Measurements from ENCODE around the gene VPS13D.
A peak's percentile ranks its signal among the peaks of the same experiment; 100 is the strongest.
"Not testable (repeated sequence)": the region's sequence is repeated elsewhere in the genome, so short reads cannot be mapped to it uniquely, and the experiment has no call there.

VPS13D gene

DNA sequence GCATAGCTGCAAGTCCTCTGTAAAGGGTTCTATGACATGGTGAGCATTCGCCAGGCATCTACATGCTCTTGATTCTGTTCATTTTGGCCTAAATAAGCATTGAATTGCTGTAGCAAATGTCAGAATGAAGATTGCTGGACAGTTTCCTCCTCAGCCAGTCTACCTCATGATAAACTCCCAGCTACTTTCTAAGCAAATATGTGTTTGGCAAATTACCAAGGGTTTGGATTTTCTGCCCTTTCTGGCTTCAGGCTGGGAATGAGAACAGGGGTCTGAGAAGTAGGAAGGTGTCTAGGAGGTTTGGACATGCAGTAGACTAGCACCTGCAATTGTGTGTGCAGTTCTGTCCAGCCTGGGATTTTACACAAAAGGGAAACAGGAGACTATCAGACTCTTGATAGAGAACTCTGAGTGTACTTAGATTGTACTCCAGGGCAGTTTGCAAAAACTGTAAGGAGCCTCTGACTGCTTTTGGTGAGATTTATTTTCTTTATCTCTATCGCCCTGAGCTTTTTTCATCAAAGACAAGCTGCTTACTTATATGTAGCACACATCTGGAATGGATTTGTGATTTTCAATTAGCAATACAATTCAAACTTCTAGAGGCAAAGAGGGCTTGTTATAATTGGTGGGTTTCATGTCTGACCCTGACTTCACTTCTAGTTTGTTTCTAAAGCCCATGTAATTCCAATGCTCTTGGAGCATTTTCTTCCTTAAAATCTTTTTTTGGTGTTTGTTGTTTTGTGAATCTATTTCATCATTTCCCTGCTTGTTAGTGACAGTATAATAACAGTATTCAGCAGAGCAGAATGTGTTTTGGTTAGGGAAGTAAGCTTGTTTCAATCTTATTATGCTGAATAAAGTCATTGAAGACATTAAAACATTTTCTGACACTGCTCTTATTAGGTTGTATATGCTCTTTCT lies 150.8 kb downstream of the VPS13D start:
- DNase-seq = no peak
- intact Hi-C loops (cut with DNase I) = no loop called here

DNA sequence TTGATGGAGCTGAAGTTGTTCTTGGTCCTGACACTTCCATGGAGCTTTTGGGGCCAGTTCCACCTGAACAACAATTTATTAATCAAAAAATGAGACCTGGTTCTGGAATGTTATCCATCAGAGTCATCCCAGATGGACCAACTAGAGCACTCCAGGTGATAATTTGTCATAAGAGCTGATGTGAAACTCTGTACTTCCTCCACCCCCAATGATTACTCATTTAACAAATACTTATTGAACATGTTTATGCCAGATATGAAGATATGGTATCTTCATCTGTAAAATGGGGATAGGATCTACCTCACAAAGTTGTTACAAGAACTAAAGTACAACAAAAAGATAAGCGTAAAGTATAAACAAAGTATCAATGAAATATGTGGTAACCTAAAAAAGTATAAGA lies 153.2 kb downstream of the VPS13D start:
- no peak for DNase-seq
- intact Hi-C loops (cut with DNase I) = no loop called here

DNA sequence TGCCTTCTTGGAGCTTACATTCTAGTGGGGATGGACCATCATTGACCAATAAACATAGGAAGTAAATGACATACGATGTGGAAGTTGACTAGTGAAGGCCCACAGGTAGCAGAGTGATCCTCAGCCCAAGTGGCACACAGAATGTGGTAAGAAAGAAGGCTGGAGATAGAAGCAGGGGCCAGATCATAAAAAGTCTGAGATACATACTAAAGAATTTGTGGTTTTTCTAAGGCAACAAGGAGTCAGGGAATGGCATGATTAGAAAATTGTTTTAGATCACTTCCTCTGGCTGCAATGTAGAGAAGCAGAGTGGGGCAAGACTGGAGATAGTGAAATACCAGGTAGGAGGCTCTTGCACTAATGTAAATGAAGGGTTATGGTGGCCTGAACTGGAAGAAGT lies 154.0 kb downstream of the VPS13D start:
- intact Hi-C loops (cut with DNase I) = no loop called here
- DNase-seq = no peak

DNA sequence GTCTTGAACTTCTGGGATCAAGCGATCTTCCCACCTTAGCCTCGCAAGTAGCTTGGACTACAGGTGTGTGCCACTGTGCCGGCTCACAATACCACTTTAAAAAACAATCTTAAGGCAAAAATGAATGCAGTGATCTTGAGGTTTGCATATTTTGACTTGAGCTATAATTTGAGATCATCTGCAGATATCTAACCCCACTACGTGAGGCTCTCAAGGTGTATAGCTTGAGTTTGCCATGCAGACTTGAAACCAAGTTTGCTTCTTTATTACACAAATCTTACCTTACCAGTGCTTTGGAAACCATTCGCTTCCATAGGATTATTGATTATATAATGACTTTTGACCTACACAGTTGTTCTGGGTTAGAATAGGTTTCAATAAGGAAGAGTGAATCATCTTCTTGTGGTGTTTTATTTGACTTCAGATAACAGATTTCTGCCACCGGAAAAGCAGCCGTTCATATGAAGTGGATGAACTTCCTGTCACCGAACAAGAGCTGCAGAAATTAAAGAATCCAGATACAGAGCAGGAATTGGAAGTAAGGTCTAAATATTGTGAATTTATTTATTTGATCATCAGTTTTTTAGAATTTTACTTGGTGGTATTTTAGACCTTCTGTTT lies 155.1 kb downstream of the VPS13D start:
- no peak for DNase-seq
- intact Hi-C loops (cut with DNase I) = no loop called here

DNA sequence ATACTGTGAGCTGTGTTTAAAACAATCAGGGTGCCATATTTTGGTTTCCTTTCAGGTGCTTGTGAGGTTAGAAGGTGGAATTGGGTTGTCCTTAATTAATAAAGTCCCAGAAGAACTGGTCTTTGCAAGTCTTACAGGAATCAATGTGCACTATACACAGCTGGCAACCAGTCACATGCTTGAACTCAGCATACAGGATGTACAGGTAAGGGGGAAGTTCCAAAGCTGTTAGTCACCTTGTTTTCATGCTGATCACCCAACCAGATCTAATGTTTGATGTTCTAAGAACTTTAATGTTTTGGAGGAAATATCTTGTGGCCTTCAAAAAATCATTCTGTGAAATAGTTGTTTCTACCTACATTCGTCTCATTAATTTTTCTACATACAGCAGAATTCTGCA lies 156.3 kb downstream of the VPS13D start:
- DNase-seq = no peak
- intact Hi-C loops (cut with DNase I) = no loop called here

DNA sequence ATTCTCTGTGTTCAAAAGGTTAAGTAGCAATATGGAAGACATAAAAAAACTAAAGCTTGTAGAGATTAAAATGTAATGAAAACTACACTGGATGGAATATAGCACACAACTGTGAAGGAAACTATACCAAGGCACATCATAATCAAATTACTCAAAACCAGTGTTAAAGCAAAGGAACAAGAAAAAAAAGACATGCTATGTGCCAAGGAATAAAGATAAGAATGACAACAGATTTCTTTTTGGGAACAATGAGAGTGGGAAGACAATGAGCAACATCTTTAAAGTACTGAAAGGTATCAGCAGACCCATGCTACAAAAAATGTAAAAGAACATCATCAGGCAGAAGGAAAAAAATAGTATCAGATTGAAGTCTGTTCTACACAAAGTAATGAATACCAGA lies 157.8 kb downstream of the VPS13D start:
- intact Hi-C loops (cut with DNase I) = no loop called here
- DNase-seq = no peak

DNA sequence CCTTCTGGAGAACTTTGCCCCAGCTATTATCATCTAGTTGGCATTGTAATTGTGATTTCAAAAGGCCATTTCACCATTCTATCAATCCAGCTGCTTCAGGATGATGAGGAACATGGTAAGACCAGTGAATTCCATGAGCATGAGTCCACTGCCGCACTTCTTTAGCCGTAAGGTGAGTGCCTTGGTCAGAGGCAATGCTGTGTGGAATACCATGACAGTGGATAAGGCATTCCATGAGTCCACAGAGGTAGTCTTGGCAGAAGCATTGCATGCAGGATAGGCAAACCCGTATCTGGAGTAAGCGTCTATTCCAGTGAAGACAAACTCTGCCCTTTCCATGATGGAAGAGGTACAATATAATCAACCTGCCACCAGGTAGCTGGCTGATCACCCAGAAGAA lies 160.5 kb downstream of the VPS13D start:
- intact Hi-C loops (cut with DNase I) = not testable (repeated sequence)

DNA sequence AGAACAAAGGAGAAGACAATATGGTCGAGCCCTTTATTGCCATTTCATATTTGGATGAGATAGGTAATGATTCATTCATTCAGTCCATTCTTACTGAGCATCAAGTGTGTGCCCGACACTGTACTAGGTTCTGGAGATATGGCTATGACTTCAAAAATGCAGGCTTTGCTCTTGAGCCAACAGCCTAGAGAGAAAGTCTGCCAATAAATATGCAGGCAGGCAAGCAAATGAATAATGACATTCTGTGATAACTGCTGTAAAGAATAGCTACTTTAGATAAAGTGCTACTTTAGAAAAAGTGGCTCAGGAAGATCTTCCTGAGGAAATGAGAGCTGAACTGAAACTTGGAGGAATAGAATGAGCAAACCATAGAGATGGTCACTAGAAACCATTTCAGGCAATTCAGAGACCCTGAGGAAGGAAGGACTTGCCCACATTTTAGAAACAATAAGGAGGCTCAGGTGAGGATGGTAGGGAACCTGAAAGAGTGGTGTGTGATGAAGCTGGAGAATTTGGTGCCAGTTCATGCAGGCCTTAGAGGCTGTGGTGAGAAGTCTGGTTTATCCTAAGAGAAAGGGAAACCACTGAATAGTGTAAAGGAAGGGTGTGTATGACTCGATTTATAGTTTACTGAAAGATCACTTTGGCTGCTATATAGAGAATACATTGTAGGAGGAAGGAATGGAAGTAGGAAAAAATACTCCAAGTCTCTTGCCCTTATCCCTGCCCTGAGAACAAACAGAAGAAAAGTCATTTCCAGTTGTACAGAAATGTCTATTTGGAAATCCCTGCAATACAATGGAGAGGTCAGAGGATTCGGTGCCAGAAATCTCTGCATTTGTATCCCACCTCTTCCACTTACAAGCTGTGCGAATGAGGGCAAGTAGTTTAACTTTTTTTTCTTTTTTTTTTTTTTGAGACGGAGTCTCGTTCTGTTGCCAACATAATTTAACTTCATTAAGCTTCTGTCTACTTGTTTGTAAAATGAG lies 167.9 kb downstream of the VPS13D start:
- intact Hi-C loops (cut with DNase I) = no loop called here
- DNase-seq = no peak

More for the DNA sequence above, 160.5 kb downstream of the VPS13D start:
- not testable (repeated sequence) for DNase-seq

DNA sequence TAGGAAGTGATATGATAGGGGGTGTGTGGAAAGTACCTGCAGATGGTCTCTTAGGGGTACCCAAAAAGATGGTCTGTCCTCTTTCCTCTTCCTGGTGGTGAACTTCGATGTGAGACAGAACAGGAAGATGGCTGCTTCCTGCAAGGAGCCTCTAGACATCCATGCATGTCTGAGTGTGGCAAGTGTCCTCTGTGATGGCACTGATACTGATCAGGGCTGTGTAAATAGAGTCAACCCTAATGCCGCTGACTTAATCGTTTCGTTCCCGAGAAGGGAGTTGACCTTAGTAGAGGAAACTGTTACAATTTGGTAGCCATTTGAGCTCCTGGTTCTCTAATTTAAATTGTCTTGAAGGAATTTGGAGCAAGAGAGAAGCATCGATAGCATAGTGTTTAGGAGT lies 168.6 kb downstream of the VPS13D start:
- DNase-seq = no peak
- intact Hi-C loops (cut with DNase I) = no loop called here

DNA sequence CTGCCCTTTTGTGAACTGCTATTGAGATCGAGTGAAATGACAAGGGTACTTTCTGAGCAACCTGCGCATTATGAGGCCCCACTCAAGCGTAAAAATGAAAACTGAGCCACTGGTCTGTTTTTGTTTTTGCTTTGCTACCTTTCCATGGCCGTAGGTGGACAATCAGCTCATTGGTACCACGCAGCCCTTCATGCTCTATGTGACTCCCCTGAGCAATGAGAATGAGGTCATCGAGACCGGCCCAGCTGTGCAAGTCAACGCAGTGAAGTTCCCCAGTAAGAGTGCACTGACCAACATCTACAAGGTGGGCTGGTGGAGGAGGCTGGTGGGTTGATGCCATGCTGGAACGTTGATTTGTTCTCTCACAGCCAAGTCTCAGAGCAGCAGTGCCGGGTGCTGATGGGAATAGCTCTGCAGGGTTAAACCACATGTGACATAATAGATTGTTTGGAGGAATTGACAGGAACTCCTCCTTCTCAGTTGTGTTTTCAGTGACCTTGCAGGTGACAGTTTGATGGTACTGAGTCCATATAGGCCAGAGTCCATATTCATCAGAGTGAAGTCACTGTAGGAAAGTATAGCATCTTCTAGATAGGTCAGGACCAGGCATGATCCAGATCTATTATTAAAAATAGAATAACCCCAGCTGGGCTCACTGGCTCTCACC lies 170.3 kb downstream of the VPS13D start:
- intact Hi-C loops (cut with DNase I) = no loop called here

DNA sequence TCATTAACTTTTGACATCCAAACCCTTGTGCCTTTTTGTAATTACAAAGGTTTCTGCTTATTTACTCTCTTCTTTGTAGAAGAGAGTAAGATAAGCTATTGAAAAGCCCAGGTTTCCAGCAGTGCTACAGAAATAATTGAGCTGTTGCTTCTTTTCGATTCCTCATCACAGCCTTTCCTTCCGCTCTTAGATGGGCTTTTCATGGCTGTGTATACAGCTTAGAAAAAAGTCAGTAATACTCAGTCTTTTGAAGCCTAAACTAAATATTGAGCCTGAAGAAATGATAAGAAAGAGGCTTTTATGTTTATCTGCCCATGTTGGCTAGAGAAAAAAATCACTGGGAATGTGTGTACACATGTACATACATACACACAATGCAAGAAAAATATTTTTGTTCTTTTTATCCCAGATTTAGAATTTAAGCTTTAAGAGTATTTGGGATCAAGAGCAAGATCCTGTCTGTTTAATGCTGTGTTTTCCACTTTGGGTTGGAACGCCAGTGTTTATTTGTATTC lies 172.4 kb downstream of the VPS13D start:
- no peak for DNase-seq
- intact Hi-C loops (cut with DNase I) = no loop called here

More for the DNA sequence above, 170.3 kb downstream of the VPS13D start:
- DNase-seq = no peak

DNA sequence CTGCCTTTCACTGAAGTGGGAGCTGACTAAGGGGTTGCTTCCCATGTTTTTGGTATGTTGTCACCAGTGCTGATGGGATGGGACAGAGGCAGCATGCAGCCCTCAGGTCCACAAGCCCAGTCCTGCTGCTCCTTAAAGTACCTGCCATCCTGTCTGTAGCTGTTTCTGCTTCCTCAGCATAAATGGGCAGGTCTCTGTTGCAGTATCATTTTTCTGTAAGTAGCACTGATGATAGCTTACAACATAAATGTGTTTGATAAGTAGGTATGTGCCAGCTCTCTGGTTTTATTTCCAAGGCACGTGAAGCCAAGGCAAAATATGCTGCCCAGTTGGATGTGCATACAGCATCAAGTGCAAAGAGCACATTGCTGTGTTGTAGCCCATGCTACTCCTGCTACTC lies 173.0 kb downstream of the VPS13D start:
- no peak for DNase-seq
- intact Hi-C loops (cut with DNase I) = no loop called here

DNA sequence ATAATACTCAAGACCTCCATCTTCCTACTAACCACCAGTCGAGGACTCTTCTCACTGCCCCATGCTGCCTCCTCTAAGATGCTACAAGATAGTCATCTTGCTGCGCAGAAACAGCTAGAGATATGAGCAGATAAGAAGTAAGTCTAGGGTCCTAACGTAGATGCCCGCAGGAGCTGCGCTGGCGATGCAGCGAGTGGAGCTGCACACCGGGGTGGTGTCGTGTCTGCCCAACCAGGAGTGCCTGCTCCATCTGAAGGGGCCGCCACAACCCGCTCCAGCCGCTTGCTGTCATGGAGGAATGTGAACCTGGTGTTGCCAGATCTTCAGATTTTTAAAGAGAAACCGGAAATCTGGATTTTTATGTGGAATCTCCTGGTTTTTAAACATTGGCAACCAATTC lies 175.1 kb downstream of the VPS13D start:
- DNase-seq = no peak
- intact Hi-C loops (cut with DNase I) = loop anchor here (5.0 kb wide), 1 partner anchor 212 kb away; the partner anchor contains the start of gene DHRS3

DNA sequence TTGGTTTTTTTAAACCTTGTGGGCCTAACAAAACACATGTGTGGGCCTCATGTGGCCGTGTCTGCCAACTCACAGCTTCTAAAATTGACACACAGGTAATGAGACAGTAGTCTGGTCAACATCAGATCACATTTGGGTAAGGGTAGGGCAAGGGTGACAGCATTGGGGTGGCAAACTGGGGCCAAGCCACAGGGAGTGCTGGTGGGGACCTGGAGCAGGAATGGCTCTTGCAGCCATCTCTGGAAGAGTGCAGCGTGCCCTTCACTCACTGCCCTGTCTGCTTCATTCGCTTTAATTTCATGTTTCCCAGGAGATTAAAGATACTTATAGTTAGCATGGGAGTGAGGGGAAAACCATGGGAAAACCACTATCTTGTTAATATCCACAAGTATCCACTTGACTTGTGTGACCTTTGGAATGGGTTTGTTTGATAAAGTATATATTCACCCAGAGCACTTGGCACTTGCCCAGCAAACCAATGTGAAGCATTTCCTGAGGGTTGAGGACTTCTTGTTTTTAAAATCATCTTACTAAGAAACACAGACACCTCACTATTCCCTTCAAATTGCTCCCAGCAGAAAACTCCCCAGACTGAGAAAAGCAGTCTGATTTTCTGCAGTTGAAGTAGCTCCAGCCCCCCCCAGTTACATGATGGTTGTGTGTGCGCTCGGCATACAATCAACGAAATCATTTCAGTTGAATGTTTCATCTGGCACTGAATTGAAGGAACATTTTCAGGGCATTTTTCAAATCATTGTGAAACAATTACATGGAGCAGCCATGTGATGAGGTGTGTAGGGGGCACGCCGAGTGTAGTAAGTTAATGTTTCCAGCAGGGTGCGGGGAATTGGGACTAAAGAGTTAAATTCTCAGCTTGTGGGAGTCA lies 175.7 kb downstream of the VPS13D start:
- intact Hi-C loops (cut with DNase I) = loop anchor here (5.0 kb wide), 1 partner anchor 212 kb away; the partner anchor contains the start of gene DHRS3
- DNase-seq = peak in 3 of 42 donors; percentile 20 to 52 (median 21)

DNA sequence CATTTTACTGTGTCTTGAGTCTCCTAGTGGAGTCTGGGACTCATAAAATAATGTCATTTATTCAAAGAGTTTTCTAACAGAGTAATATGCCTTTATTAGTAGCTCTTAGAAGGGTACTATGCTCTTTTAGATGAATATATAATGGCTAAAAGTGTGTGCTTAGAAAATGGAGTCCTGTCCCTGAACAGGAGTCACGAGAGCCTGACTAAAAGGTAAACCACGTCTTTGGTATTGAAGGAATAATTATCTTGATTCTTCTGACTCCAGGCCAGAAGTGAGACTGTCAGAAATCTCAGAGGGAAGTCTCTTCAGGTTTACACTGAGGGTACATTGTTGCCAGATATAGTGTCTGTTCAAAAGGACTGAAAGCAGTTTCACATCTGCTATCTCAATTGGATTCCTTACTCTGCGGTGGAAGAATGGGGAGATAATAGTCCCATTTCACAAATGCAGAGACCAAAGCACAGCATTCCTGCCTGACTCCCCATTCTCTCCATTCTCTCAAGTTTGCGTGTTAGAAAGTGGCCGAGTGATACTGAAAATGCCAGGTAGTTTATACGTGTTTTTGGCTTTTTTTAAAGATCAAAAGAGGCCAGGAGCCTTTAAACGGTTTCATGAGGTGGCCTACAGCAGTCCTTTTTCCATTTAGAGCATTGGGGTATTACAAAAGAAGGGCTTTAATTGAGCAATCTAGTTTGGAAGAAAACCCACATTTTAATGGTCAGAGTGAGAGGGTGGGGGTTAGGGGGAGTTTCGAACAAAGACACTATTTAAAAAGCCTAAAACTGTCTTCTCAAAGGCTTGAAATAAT lies 176.6 kb downstream of the VPS13D start:
- DNase-seq = peak in 1 of 42 donors; percentile 20
- intact Hi-C loops (cut with DNase I) = loop anchor here (5.0 kb wide), 1 partner anchor 211 kb away; the partner anchor contains the start of gene DHRS3

All from head of caudate nucleus (tissue), 42 donors.